HG02759 (cell line): ENCODE measurements around the gene FRZB.
"Not testable (repeated sequence)": the region's sequence is repeated elsewhere in the genome, so short reads cannot be mapped to it uniquely, and the experiment has no call there.

Experiments used
- ATAC-seq: cut with Tn5 transposase; IDR thresholded peaks from one replicate; pipeline ENCODE4 v1.9.1; 2021; ENCODE audit warnings: mild to moderate bottlenecking, moderate library complexity; ENCODE audit not compliant: unreplicated experiment

FRZB gene, protein sequence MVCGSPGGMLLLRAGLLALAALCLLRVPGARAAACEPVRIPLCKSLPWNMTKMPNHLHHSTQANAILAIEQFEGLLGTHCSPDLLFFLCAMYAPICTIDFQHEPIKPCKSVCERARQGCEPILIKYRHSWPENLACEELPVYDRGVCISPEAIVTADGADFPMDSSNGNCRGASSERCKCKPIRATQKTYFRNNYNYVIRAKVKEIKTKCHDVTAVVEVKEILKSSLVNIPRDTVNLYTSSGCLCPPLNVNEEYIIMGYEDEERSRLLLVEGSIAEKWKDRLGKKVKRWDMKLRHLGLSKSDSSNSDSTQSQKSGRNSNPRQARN

GRCh38 chr2:182866461-182867406, at the start of gene FRZB:
Gene FRZB, minus strand, starts transcription at chr2:182866637. Its CDS starts 85 bp downstream, at chr2:182866552.
- ATAC-seq = peak; percentile 47

DNA sequence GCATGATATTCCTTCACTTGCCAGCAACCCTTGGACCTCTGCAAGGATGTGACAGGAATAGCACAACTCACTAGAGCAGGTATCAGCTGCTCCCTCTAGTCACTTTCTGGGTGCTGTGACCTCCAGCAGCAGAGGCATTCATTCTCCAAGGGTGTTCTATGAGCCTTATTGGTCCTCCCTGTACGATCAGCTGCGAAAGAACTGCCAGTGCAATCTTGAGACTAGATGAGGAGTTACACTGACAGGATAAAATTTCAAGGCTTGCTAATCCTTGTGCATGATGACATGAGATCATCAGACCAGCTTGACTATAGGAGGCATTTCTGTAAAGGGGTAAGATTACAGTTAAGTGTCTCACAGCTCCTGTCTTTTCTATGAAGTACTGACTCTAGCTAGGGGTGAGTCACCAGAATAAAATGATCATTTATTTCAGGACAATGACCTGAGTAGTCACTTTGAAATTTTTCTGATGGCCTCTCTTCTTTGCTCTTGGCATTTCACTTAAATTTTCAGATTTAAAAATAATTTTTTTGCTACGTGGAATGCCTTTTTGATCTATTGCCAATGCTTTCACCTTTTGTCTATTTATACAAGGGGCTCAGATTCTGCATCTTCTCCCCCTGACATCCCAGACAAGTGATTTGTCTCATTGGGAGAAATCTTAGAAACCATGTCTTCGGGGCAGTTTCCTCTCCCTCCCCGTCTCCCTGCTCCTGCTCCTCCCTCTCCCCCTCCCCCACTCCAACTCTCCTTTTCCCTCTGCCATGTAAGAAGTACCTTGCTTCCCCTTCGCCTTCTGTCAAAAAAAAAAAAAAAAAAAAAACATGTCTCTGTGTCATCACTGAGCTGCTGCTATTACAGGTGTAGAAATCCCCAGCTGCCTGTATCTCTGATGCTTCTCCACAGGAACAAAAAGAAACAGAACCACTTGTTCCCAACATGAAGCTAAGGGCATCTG, 49.2 kb upstream of the FRZB start:
- ATAC-seq = no peak

GRCh38 chr2:182914852-182915251, 48.4 kb upstream of the FRZB start:
- no peak for ATAC-seq

DNA sequence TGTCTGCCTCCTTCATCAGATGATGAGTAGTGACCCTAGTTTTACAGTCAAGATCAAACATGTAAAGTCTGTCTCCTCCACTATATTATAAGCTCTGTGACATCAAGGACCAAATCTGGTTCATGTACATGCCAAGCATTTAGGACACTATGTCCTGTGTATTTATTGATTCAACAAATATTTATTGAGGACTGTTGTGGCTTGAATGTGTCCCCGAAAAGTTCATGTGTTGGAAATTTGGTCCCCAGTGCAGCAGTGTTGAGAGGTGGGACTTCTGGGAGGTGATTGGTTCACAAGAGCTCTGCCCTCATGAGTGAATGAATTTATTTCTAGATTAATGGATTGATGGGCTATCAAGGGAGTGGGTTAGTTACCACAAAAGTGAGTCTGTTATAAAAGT, 46.6 kb upstream of the FRZB start:
- no peak for ATAC-seq

- no peak for ATAC-seq
These were observed 46.1 kb upstream of the FRZB start for GRCh38 chr2:182912518-182912915.

- ATAC-seq = no peak
These were observed 45.5 kb upstream of the FRZB start for GRCh38 chr2:182911813-182912517.

DNA sequence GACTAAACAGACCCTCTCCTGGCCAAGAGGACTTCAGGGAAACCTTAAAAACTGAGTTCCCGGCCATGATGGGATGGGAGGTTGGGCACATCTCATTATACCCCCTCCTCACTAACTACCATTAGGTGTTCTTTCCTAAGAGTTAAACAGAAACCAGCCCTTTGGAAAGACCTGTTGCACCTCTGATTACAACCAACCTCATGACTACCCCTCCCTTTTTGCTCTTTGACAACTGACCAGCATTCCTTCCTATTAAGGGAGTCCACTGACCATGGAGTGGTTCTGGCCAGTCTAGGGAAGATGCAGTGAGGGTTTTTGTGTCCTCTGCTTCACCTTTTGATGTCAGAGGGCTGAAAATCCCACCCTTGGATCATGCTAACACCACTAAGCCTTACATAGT, 44.5 kb upstream of the FRZB start:
- no peak for ATAC-seq

DNA sequence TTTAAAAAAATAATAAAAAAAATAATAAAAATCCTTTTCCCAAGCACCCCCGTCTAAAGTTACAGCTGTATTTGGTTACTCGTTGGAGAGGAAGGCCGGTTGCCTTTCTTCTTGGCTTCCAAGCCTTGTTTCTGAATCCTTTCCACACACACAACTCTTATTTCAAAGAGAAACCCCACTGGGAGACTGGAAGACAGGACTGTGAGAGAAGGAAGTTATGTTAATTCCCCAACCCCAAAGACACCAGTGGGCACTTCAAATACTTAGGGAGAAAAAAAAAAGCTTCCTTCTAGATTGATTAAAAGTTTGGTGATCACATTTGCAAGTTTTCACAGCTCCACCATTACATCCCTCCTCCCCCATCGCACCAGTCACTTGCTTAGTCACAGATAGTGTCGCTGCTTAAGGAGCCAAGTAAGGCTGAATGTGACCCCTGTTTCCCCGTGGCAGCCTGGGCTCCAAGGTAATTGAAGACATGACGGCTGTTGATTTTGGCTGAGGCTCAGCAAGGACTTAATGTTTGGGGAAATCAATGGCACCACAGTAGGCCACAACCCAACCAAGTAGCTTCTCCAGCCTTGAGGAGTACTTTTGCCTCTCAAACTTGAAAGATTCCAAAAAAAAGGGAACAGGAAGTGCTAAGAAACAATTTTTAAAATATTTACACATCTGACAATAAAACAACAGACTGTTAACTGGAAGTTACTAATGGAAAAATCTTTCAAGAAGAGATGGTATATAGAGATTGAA, 40.8 kb upstream of the FRZB start:
- no peak for ATAC-seq

DNA sequence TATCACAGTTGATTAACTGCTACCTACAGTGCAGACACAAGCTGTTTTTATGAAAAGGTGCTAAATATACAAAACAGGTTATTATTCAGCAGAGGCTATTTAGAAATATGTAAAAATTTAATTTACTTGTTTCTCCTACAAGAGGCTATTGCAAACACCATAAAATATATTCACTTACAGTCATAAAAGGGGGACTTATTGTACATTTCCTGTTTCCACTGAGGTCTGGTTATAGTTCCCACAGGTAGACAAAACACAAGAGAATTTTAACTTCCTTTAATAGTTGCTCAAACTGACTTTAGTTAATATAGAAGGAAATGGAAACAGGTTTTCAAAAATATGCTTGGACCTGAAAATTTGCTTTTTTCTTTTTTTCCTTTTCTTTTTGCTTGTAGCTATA, 40.0 kb upstream of the FRZB start:
- ATAC-seq = no peak

DNA sequence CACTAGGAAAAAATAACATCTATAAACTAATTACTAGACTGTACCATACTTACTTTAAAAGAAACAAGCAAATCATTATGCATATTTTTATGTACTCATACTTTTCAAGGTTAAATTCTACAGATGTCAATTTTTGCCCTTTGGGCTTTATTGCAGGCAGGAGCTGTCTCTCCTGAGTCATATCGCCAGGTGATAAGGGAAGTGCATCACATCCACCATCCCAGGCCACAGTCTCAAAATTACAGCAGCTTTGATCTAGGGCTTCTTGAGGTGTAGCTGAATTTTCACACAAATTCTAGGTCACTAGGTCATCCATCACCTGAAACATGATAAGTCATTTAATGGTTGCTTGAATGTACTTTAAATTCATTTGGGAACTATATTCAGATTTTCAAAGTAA, 38.4 kb upstream of the FRZB start:
- no peak for ATAC-seq

DNA sequence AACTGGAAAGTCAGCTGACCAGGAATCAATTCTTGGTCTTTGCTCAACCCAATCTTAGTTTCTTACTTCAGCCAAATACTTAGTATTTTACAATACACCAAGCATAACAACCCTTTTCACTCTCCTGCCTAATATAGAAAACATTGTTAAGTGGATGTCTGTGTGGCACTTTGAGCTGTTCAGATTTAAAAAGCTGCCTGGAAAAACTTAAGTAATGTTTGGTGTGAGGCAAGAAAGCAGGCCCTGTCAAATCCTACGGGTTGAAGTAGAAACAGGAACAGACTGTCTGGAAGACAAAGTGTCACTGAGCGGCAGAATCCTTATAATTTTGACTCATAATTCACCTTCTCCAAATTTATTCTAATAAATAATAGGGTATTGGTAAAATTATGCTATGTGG, 37.1 kb upstream of the FRZB start:
- ATAC-seq = no peak

DNA sequence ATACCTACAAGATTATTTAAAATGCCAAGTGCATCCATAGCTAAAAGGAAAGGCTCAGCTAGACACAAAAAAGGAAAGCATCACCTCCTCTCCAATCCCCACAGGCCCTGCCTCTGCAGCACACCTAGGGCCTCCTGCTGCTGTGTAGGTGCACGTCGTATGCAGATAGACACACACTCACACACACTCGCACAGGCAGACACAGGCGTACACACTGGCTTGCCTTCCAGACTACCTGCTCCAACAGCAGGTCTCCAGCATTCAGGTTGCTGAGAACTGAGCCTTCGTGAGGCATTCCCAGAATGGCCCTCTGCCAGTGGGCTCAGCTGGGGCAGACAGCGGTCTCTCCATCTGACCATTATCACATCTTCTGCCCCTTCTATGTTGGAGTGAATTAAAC, 35.3 kb upstream of the FRZB start:
- no peak for ATAC-seq

DNA sequence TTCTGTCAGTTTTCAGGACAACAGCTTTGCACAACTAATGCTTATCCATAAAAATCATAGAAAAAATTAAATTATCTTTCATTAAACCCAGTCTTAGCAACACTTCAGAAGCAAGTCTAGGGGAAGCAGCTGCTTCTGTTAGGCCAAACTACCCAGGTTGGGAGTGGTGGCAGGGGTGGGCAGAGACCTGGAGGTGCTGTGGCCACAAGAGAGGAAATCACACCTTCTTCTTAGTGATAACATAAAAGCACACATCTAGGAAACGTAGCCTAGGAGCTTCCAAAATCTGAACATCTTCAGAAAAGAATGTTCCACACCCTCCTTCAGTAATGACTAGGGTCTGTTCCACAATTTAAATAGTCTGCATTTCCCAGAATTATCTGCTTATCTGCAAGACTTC, 32.3 kb upstream of the FRZB start:
- no peak for ATAC-seq

- ATAC-seq = no peak
These were observed 30.7 kb upstream of the FRZB start for GRCh38 chr2:182897137-182897536.

GRCh38 chr2:182895798-182896197, 29.4 kb upstream of the FRZB start:
- no peak for ATAC-seq

GRCh38 chr2:182895169-182895568, 28.7 kb upstream of the FRZB start:
- ATAC-seq = no peak

- ATAC-seq = no peak
These were observed 27.7 kb upstream of the FRZB start for GRCh38 chr2:182894174-182894573.

DNA sequence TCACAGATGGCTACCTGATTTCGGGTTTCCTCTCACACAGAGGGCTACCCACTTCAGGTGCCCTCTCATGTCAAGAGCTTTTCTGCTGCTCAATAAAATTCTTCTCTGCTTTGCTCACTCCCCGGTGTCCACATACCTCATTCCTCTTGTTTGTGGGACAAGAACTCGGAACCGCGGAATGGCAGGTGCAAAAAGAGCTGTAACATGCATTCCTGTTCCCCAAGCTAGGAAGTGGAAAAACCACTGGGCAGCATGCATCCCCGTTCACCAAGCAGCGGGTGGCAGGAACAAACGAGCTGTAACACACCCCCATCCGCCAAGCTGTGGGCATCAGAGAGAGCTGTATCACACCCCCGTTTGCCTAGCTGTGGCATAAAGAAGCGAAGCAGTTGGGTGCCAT, 27.2 kb upstream of the FRZB start:
- ATAC-seq = no peak

GRCh38 chr2:182893035-182893434, 26.6 kb upstream of the FRZB start:
- ATAC-seq = not testable (repeated sequence)

DNA sequence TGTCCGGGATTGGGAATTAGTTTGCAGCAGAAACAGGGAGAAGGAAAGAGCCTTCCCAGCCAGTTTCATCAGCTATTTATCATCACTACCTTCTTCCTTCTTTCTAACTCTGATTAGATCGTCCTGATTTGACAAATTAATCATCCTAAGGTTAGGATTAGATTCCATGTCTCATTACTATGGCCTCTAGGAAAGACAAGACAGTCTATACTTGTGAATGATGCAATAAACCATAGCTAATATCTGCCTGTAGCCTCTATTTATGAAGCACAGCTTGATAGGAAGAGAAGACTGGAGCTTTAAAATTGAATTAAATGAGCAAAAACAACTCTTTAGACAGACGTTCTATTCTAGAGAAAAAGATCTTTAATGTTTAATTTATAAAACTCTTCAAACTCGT, 25.2 kb upstream of the FRZB start:
- no peak for ATAC-seq
